NCI-H345 treated with DMSO at 0.1 percent for 48 hours (cell line): ENCODE results near the gene IRAK2.
"Not testable (repeated sequence)": the region's sequence is repeated elsewhere in the genome, so short reads cannot be mapped to it uniquely, and the experiment has no call there.

ENCODE experiments used
- DNase-seq: peaks from one replicate; lab custom pipeline; 2025; ENCODE audit not compliant: unreplicated experiment; lab: John Stamatoyannopoulos, UW

IRAK2 gene

GRCh38 chr3:10164546-10165393, at the start of gene IRAK2:
Gene IRAK2 (plus strand): TSS chr3:10164919. CDS start chr3:10164955, 36 bp downstream.
- DNase-seq = no peak

GRCh38 chr3:10115326-10116137, 49.2 kb upstream of the IRAK2 start, which contains the start of gene BRK1:
Gene BRK1 (plus strand): TSS chr3:10115675. CDS start chr3:10115702, 27 bp downstream.
- peak; percentile 80 for DNase-seq

GRCh38 chr3:10116138-10116460, 48.6 kb upstream of the IRAK2 start:
- no peak for DNase-seq

- DNase-seq = no peak
These were observed 47.8 kb upstream of the IRAK2 start for GRCh38 chr3:10116928-10117327.

- no peak for DNase-seq
These were observed 45.3 kb upstream of the IRAK2 start for GRCh38 chr3:10119376-10119775.

- no peak for DNase-seq
These were observed 43.7 kb upstream of the IRAK2 start for GRCh38 chr3:10121064-10121463.

GRCh38 chr3:10122724-10123123, 42.0 kb upstream of the IRAK2 start:
- DNase-seq = no peak

- DNase-seq = not testable (repeated sequence)
These were observed 28.8 kb upstream of the IRAK2 start for GRCh38 chr3:10135872-10136271.

- no peak for DNase-seq
These were observed 28.2 kb upstream of the IRAK2 start for GRCh38 chr3:10136426-10137005.

GRCh38 chr3:10137178-10137577, 27.5 kb upstream of the IRAK2 start:
- DNase-seq = no peak

GRCh38 chr3:10140996-10141546, 23.6 kb upstream of the IRAK2 start:
- DNase-seq = no peak

- no peak for DNase-seq
These were observed 21.8 kb upstream of the IRAK2 start for GRCh38 chr3:10142707-10143560.

- DNase-seq = no peak
These were observed 19.0 kb upstream of the IRAK2 start for GRCh38 chr3:10145685-10146084.

GRCh38 chr3:10149226-10149625, 15.5 kb upstream of the IRAK2 start:
- DNase-seq = no peak

- no peak for DNase-seq
These were observed 13.7 kb upstream of the IRAK2 start for GRCh38 chr3:10150987-10151386.

GRCh38 chr3:10154335-10155122, 10.2 kb upstream of the IRAK2 start:
- no peak for DNase-seq

GRCh38 chr3:10155123-10155472, 9.6 kb upstream of the IRAK2 start:
- no peak for DNase-seq

GRCh38 chr3:10155658-10156057, 9.1 kb upstream of the IRAK2 start:
- DNase-seq = no peak

- DNase-seq = no peak
These were observed 7.7 kb upstream of the IRAK2 start for GRCh38 chr3:10157031-10157430.

GRCh38 chr3:10158555-10158954, 6.2 kb upstream of the IRAK2 start:
- not testable (repeated sequence) for DNase-seq
